H1 (cell line): Measurements from ENCODE around the gene SLC30A2.

ENCODE experiments used
- CBX5 ChIP-seq: fragments of 300-800, 300-1000 bp; sonication (generic); IDR thresholded peaks from 2 replicates; pipeline ENCODE4 v1.7.1; 2016; ENCODE audit warnings: antibody characterized with exemption, low read length, low read depth
- NRF1 ChIP-seq: IDR thresholded peaks from 2 replicates; pipeline ENCODE4 v1.6.1; 2011; ENCODE audit warnings: mild to moderate bottlenecking, low read depth, low read length, improper control_type of control experiment
- SP1 ChIP-seq: IDR thresholded peaks from 2 replicates; pipeline ENCODE4 v1.6.1; 2011; ENCODE audit warnings: low read depth, low read length
- TBP ChIP-seq: IDR thresholded peaks from 2 replicates; pipeline ENCODE4 v1.6.1; 2011; ENCODE audit warnings: low read depth, low read length, improper control_type of control experiment

GRCh38 chr1:26082020-26082350 lies 36.1 kb upstream of the SLC30A2 start:
- no peak for TF ChIP-seq TBP
- no peak for TF ChIP-seq NRF1
- no peak for TF ChIP-seq CBX5
- TF ChIP-seq SP1, result no peak
